ENCODE measurements around the gene RREB1.

The RREB1 gene

DNA sequence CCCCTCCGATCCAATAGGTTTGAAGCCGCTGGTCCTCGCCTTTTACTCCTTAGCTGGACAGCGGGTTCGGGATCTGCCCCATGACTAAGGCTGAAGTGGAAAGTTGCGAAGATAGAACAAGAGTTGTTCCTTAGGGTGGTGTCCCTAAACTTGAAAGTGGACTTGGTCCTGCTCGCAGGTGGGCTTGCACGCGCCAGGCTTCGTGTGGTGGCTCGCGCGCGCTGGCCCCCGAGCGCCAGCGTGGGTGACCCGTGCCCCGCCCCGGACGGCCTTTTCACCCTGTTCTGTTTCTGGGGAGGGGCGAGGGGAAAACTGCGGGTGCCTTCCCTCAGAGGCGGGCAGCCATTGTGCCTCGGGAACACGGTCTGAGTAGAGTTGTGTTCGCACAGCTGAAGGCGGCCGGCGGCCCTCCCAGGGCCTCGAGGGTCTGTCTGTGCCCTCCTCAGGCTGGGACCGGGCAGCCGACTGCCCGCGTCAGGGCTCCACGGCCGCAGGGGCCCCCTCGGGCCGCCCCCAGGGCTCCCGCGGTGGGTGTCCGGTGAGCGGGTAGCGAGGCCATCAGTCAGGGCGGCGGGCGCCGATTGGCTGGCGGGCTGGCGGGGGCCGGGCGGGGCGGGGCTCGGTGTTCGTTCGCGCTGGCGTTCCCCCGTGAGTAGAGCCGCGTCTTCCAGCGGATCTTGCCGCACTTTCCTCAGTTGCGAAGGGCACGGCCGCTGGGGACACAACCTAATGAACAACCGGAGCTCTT is 33.0 kb downstream of the RREB1 start:
- H3K9ac ChIP-seq (ENCODE audit: low read depth, low read length) = peak overlapping the region; percentile 70
- H3K4me3 ChIP-seq (ENCODE audit: low read depth, low read length) = peak overlapping the region; percentile 69
- H3K4me1 ChIP-seq (ENCODE audit: control insufficient read depth, insufficient read depth, low read length) = peaks cover 42% of the 10 kb centered on the region
- H3K36me3 ChIP-seq (ENCODE audit: control insufficient read depth, insufficient read depth, low read length) = no peaks in the 10 kb centered on the region
- no peaks in the 10 kb centered on the region for H3K27me3 ChIP-seq (ENCODE audit: control insufficient read depth, insufficient read depth, low read length)
- H3K9me3 ChIP-seq (ENCODE audit: control insufficient read depth, insufficient read depth, low read length) = no peaks in the 10 kb centered on the region

DNA sequence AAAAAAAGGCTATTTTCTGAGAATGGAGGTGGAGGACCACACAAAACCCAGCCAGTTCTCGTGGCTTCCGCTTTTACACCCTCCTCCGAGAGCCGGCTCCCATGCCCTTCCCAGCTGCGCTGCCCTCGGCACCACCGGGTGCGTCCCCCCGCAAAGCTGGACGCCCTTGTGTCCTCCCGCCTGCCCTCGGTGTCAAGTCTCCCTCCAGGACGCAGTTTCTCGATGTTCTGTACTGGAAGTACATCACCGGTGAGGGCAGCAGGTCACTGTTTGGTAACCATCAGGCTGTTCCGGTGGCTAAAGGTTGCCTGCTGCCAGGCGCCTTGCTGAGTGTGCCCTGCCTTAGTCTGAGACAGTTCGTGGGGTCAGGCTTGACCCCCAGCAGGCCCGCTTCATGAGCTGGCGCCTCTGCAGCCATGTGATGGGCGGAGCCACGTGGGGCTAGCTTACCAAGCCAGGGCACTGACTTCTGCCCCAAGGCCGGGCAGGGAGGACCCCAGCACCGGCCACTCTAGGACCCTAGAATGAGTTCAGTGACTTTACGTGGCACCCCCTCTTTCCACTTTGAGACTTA is 34.6 kb downstream of the RREB1 start:
- Histone ChIP-seq H3K9me3 (ENCODE audit: control insufficient read depth, insufficient read depth, low read length) (no peaks in the 10 kb centered on the region), H3K9ac (ENCODE audit: low read depth, low read length) (no peak overlapping the region), H3K27me3 (ENCODE audit: control insufficient read depth, insufficient read depth, low read length) (no peaks in the 10 kb centered on the region), H3K36me3 (ENCODE audit: control insufficient read depth, insufficient read depth, low read length) (no peaks in the 10 kb centered on the region), H3K4me1 (ENCODE audit: control insufficient read depth, insufficient read depth, low read length) (peaks cover 50% of the 10 kb centered on the region), H3K4me3 (ENCODE audit: low read depth, low read length) (no peak overlapping the region)

DNA sequence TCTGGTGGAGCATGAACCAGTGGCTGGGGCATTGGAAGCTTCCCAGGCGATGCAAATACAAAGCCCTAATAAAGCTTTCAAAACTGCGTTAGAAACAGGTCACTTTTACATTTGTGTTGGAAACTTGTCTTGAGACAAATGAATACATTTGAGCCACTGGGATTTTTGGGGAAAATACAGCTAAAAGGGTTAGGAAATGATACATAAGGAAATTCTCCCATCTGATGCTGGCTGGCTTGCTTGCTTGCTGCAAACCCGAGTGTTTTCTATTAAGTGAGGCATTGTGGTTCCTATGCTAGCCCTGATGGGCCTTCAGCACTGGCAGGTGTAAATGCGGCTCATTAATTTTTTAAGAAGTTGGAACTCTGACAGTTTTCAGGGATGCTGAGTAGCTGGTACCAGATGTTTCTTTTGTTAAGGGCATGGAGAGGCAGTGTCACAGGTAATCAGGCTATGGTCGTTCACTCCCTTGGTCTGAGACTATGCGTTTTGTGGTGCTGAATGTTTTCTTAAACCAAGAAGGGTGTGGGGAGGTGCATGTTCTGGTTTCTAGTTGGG is 35.2 kb downstream of the RREB1 start:
- Histone ChIP-seq H3K4me3 (ENCODE audit: low read depth, low read length) (no peak overlapping the region), H3K36me3 (ENCODE audit: control insufficient read depth, insufficient read depth, low read length) (no peaks in the 10 kb centered on the region), H3K4me1 (ENCODE audit: control insufficient read depth, insufficient read depth, low read length) (peaks cover 49% of the 10 kb centered on the region), H3K27me3 (ENCODE audit: control insufficient read depth, insufficient read depth, low read length) (no peaks in the 10 kb centered on the region), H3K9ac (ENCODE audit: low read depth, low read length) (no peak overlapping the region), H3K9me3 (ENCODE audit: control insufficient read depth, insufficient read depth, low read length) (no peaks in the 10 kb centered on the region)

DNA sequence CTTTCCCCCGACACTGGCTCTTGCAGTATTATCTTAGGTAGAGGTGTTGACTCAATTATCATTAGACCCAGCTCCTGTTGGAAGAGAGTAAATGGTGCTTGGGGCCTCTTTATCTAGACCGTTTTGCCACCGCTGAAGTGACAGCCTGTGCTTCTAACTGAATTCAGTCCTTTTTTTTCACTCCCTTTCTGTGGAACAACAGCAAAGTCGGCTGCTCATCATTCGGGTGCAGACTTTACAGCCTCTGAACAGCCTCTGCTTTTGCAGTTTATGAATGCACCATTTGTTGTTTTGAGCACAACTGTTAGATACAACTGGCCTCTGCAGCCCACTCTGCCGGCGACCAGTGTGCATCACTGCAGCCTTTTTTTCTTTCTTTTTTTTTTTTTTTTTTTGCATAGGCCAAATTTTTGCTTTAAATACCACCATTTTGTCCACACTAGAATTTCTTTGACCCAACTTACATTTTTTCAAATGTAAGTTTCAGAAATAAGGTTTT is 35.8 kb downstream of the RREB1 start:
- no peaks in the 10 kb centered on the region for H3K9me3 ChIP-seq (ENCODE audit: control insufficient read depth, insufficient read depth, low read length)
- no peaks in the 10 kb centered on the region for H3K36me3 ChIP-seq (ENCODE audit: control insufficient read depth, insufficient read depth, low read length)
- no peak overlapping the region for H3K4me3 ChIP-seq (ENCODE audit: low read depth, low read length)
- no peaks in the 10 kb centered on the region for H3K27me3 ChIP-seq (ENCODE audit: control insufficient read depth, insufficient read depth, low read length)
- no peak overlapping the region for H3K9ac ChIP-seq (ENCODE audit: low read depth, low read length)
- peaks cover 50% of the 10 kb centered on the region for H3K4me1 ChIP-seq (ENCODE audit: control insufficient read depth, insufficient read depth, low read length)

DNA sequence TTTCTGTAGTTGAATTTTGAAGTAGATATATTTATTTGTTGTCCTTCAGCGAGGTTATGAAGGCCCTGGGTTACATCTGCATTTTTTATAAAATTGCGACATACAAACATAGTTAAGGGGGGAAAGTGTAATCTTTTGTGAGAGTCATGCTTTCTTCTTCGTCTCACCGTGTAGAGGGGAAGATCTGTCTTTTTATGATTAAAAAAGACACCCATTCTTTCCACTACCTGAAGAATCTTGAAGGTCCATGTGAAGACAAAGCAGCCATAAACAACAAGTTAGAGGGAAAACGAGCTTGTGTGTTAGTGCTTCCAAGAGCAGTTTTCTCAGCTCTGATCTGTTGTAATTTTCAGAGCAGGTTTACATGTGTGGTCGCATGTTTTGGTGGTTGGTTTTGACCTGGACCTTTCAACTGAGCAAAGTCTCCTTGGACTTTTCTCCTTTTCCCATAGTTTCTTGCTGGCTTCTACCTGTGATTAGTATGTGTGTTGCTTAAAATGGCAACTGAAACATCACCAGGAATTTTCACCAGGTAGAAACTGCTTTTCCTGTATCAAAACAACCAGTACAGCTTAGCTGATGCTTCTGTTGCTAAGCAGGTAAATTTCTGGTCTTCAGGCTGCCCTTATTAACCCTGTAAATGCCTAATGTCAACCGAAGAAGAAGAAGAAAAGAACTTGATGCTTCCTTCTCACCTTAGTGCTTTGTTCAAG is 37.3 kb downstream of the RREB1 start:
- H3K27me3 ChIP-seq (ENCODE audit: control insufficient read depth, insufficient read depth, low read length) = no peaks in the 10 kb centered on the region
- H3K4me3 ChIP-seq (ENCODE audit: low read depth, low read length) = no peak overlapping the region
- H3K9ac ChIP-seq (ENCODE audit: low read depth, low read length) = no peak overlapping the region
- H3K9me3 ChIP-seq (ENCODE audit: control insufficient read depth, insufficient read depth, low read length) = no peaks in the 10 kb centered on the region
- H3K36me3 ChIP-seq (ENCODE audit: control insufficient read depth, insufficient read depth, low read length) = no peaks in the 10 kb centered on the region
- H3K4me1 ChIP-seq (ENCODE audit: control insufficient read depth, insufficient read depth, low read length) = peaks cover 43% of the 10 kb centered on the region

DNA sequence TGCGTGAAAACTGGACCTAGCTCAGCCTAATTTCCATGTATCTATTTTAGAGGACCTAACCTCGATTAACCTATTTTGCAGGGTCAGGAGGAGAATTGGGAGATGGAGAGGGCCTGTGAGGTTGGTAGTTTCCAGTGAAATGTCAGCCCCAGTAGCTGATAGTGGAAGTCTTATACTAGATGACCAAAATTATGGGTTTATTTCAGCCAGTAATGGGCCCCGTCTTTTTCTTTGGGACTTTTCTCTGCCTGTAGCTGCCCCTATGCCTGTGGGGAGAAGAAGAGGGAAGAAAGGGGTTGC is 37.8 kb downstream of the RREB1 start:
- no peaks in the 10 kb centered on the region for H3K9me3 ChIP-seq (ENCODE audit: control insufficient read depth, insufficient read depth, low read length)
- no peaks in the 10 kb centered on the region for H3K36me3 ChIP-seq (ENCODE audit: control insufficient read depth, insufficient read depth, low read length)
- H3K4me3 ChIP-seq (ENCODE audit: low read depth, low read length) = no peak overlapping the region
- no peaks in the 10 kb centered on the region for H3K27me3 ChIP-seq (ENCODE audit: control insufficient read depth, insufficient read depth, low read length)
- H3K9ac ChIP-seq (ENCODE audit: low read depth, low read length) = no peak overlapping the region
- H3K4me1 ChIP-seq (ENCODE audit: control insufficient read depth, insufficient read depth, low read length) = peaks cover 43% of the 10 kb centered on the region

DNA sequence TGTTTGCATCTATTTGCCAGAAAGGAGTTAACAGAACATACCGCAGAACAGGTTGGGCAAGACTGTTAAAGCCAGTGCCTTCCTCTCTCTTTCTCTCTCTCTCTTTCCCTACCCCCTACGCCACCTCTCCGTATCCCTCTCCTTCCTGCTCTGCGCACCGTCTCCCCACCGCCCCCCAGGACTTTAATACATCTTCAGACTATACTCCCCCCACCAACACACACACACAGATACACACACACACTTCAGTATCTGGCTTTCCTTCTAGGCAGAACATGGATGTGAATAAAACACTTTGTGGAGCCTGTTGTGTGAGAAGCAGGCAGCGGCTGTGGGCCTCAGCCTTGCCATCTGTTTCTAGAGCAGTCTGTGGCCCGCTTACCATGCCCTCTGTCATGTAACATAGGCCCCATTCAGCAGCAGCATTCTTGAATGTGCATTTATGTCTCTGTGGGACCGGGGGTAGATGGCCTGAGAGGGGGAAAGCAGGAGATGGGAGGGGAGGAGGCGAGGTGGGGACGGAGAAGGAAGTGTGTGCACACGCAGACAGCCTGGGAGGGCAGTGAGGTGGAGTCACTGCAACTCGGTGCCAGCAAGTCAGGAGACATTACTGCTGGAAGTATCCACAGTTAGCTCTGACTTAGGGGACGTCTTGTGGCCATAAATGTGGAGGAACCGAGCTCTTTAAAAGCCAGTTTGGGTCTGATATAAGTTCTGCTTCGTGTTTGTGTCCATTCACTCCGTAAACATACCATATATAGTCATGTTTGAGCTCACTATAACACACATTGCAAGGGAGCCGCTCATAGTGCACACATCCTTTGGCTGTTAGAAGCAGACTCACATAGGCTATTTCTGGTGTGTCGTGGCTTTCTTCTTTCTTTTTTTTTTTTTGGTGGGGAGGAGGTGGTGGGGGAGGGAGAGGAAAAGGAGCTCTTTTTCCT is 38.4 kb downstream of the RREB1 start:
- H3K27me3 ChIP-seq (ENCODE audit: control insufficient read depth, insufficient read depth, low read length) = no peaks in the 10 kb centered on the region
- H3K9me3 ChIP-seq (ENCODE audit: control insufficient read depth, insufficient read depth, low read length) = no peaks in the 10 kb centered on the region
- peaks cover 47% of the 10 kb centered on the region for H3K4me1 ChIP-seq (ENCODE audit: control insufficient read depth, insufficient read depth, low read length)
- no peak overlapping the region for H3K9ac ChIP-seq (ENCODE audit: low read depth, low read length)
- peak overlapping the region; percentile 9 for H3K4me3 ChIP-seq (ENCODE audit: low read depth, low read length)
- H3K36me3 ChIP-seq (ENCODE audit: control insufficient read depth, insufficient read depth, low read length) = no peaks in the 10 kb centered on the region

DNA sequence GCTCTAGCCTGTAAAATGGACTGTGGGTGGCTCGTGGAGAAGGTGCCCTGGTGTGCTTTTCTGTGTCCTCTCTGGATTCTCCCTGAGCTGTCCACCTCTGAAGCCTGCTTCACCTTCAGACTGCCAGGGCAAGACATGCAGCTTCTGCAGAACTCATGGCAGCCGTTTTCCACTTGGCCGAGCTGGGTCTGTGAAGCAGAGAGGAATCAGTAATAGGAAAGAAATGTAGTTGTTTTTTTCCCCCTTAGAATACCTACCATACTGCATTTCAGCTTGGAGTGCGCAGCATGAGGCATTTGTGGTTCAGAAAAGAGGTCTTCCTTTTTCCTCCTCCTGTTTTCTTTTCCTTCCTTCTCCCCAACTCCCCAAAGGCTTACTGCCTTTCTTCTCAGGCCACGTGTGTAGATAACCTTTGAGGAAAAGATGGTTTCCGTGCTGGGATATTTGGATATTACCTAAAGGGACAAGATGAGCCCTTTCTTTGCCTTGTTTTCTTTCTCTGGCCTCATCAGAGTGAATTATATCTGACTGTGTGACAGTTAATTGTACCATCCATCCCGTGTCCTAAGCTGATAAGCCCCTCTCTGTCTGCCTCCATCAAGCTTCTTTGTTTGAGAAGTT is 39.4 kb downstream of the RREB1 start:
- no peak overlapping the region for H3K9ac ChIP-seq (ENCODE audit: low read depth, low read length)
- H3K36me3 ChIP-seq (ENCODE audit: control insufficient read depth, insufficient read depth, low read length) = no peaks in the 10 kb centered on the region
- no peaks in the 10 kb centered on the region for H3K9me3 ChIP-seq (ENCODE audit: control insufficient read depth, insufficient read depth, low read length)
- H3K27me3 ChIP-seq (ENCODE audit: control insufficient read depth, insufficient read depth, low read length) = no peaks in the 10 kb centered on the region
- peaks cover 47% of the 10 kb centered on the region for H3K4me1 ChIP-seq (ENCODE audit: control insufficient read depth, insufficient read depth, low read length)
- no peak overlapping the region for H3K4me3 ChIP-seq (ENCODE audit: low read depth, low read length)

DNA sequence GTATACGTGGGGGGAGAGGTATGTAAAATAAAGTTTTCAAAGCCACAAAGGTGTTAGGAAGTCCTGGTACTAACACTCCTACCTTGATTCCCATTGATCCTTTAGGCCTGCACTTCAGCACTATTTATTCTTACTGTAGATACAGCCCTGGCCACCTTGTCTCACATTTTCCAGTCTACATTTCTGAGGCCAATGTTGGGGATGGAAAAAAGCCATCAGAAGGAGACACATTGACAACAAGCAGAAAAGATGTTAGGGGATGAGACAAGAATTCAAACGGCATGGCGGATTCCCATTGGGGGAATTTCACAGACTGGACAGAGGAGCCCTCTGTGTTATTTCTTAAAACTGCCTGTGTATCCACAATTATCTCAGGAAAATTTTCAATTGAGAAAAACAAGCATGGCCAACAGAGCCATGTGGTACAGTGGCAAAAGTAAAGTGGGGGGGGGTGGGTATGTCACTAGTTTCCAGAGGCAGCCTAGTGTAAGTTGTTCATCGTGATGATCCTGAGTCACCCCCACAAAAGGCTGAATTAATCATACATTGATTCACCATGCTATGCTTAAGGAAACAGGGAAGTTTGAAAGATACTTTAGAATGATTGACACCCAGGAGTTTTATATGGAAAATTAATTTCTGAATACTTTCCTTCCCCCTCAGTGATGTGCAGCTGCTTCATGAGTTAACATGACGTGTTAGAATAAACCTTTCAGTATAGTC is 40.5 kb downstream of the RREB1 start:
- no peaks in the 10 kb centered on the region for H3K36me3 ChIP-seq (ENCODE audit: control insufficient read depth, insufficient read depth, low read length)
- H3K4me3 ChIP-seq (ENCODE audit: low read depth, low read length) = no peak overlapping the region
- H3K4me1 ChIP-seq (ENCODE audit: control insufficient read depth, insufficient read depth, low read length) = peaks cover 43% of the 10 kb centered on the region
- H3K9ac ChIP-seq (ENCODE audit: low read depth, low read length) = no peak overlapping the region
- no peaks in the 10 kb centered on the region for H3K27me3 ChIP-seq (ENCODE audit: control insufficient read depth, insufficient read depth, low read length)
- H3K9me3 ChIP-seq (ENCODE audit: control insufficient read depth, insufficient read depth, low read length) = no peaks in the 10 kb centered on the region

DNA sequence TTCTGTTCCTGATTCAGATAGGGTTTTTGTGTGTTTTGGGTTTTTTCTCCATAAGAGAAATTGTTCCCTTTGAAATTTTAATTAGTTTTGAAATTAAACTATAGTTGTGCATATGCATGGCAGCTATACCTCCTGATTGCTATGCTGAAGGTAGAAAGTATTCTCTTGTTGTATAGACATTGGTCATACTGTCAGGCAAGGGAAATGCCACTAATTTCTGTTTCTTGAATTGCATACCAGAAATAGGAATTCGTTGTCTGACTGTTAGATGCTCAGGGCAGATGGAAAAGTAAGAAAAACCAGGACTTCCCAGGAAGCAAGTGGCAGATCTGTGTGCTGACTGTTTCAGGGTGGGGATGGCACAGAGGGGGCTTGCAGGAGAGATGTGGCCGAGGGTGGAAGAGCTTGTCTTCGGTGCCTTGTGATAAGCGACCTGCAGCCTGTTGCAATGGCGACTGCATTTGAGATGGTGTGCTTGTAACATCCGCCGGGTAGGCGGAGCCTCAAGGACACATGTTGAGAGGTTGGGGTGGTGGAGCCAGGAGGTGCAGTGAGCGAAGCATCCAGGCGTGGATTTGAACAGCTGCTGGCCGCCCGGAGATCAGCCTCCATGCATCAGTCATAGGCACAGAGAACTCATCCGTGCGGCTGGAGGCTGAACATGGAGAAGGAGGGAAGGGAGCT is 42.8 kb downstream of the RREB1 start:
- Histone ChIP-seq H3K27me3 (ENCODE audit: control insufficient read depth, insufficient read depth, low read length) (no peaks in the 10 kb centered on the region), H3K9ac (ENCODE audit: low read depth, low read length) (no peak overlapping the region), H3K9me3 (ENCODE audit: control insufficient read depth, insufficient read depth, low read length) (no peaks in the 10 kb centered on the region), H3K36me3 (ENCODE audit: control insufficient read depth, insufficient read depth, low read length) (no peaks in the 10 kb centered on the region), H3K4me1 (ENCODE audit: control insufficient read depth, insufficient read depth, low read length) (peaks cover 30% of the 10 kb centered on the region), H3K4me3 (ENCODE audit: low read depth, low read length) (no peak overlapping the region)
